ENCODE data around the gene GDPD5.
A peak's percentile ranks its signal among the peaks of the same experiment; 100 is the strongest.

Gene GDPD5, protein sequence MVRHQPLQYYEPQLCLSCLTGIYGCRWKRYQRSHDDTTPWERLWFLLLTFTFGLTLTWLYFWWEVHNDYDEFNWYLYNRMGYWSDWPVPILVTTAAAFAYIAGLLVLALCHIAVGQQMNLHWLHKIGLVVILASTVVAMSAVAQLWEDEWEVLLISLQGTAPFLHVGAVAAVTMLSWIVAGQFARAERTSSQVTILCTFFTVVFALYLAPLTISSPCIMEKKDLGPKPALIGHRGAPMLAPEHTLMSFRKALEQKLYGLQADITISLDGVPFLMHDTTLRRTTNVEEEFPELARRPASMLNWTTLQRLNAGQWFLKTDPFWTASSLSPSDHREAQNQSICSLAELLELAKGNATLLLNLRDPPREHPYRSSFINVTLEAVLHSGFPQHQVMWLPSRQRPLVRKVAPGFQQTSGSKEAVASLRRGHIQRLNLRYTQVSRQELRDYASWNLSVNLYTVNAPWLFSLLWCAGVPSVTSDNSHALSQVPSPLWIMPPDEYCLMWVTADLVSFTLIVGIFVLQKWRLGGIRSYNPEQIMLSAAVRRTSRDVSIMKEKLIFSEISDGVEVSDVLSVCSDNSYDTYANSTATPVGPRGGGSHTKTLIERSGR

DNA sequence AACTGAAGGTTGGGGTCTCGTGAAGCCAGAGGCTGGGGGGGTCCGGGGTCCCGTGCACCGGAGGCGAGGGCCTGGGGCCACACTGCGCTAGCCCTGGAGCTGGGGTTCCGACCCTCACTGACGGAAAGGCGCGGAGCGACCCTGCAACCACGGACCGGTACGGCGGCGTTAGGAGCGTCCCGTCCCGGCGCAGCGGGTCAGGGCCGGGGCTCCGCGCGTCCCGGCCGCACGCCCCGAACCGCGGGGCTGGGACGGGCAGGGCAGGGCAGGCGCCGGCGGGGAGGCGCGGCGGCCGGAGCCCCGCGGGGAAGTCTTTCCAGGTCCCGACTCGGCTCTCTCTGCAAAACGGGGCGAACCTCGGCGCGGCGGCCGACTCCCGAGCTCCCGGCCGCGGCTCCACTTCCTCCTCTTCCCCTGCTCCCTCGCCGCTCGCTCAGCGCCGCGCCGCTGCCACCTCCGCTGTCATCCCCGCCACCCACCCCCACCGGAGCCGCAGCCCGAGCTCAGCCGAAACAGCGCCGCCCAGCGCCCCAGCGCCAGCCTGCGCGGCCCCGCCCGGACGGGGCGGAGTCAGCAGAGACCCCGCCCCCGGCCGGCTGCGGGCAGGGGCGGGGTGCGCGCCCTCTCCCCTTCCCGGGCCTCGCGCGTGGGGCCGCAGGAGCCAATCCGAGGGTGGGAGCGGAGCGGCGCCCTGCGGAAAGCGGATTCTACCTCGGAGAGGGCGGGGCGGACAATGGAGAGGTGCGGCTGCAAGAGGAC, at the start of gene GDPD5:
Gene GDPD5, minus strand, starts transcription at position 509 of the 759 bp plus-strand sequence. CDS start 48,206 bp downstream, outside the sequence.
- DNase-seq (ENCODE audit: low spot score): peak; percentile 99

DNA sequence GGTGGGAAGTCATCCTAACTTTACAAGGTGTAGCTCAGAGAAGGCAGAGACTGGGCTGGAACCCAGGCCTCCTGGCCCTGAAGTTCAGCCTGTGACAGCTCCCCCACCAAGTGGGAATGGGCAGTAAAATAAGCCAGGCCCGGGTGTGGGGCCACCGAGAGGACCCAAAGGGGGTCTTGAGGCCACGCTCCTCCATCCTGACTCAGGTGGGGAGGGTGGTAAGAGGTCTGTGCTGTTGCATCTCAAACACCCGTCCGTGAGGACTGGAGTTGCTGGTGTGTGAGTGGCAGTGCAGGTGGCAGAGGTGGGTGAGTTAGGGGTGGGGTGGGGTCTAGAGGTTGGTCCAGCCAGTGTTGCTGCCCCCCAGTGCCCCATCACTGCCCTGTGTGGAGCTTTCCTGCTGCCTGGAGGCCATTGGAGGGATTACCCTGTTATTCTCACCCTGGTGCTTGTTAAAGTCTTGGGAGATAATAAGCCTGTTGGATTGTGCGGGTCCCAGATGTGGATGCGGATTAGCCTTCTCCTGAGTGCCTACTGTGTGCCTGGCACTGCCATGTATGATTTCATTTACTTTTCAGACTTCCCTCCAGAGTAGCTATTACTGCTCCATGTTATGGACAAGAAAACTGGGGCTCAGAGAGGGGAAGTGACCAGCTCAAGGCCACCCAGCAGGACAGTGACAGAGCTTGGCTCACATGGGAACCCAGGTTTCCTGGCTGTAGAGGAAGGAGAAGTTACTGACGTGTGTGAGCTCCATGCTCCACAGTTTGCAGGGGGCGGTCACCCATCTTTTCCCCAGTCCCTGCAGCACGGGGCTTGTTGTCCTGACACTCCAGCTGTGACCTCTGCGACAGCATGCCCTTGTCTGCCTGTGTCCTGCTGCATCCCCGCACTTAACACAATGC, 49.2 kb upstream of the GDPD5 start:
- no peak for DNase-seq (ENCODE audit: low spot score)

DNA sequence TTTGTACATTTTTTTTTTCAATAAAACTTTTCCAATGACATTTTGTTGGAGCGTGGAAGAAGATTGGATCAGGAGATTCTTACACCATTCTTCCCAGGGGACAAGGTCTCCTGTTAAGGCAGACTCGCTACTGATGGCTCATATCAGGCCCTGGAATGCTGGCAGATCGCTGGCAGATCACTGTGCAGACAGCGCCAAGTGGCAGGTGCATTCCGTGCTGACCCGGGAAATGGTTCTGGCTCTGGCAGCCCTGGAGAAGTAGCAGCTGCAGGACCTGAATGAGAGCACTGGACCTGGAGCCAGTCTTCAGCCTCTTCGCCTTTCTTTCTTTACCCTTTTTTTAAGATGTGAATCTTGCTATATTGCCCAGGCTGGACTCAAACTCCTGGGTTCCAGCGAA, 47.0 kb upstream of the GDPD5 start:
- DNase-seq (ENCODE audit: low spot score): no peak

DNA sequence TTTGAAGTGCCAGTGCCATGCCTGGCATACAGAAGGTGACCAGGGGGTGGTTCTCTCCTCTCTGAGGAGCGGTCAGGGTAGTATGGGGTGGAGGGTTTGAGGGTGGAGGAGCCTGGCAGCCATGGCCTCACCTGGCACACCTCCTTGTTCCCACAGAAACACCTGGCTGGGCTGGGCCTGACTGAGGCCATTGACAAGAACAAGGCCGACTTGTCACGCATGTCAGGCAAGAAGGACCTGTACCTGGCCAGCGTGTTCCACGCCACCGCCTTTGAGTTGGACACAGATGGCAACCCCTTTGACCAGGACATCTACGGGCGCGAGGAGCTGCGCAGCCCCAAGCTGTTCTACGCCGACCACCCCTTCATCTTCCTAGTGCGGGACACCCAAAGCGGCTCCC, 45.9 kb upstream of the GDPD5 start:
- DNase-seq (ENCODE audit: low spot score): no peak

DNA sequence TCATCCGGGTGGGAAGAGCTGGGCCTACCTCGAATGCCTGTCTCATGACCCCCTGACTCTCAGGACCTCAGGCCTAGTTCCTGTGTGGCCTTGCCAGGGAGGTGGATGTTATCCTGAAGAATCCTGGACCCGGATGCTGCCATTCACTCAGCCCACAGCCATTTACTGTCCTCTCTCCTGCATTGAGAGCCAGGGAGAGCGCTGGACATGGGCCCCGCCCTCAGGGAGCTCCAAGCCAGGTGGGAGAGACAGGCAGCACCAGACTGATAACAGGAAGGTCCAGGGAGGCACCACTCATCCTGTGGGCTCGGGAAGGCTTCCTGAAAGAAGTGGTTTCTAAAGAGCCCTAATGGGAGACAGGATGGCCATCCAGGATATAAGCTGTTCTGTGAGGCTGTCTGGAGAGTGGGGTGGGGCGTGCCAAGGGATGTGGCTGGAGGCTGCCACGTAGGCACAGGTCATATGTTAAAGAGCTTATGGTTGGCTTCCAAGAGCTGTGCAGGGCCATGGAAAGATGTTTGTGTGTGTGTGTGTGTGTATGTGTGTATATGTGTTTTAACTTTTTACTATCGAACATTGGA, 44.9 kb upstream of the GDPD5 start:
- no peak for DNase-seq (ENCODE audit: low spot score)

DNA sequence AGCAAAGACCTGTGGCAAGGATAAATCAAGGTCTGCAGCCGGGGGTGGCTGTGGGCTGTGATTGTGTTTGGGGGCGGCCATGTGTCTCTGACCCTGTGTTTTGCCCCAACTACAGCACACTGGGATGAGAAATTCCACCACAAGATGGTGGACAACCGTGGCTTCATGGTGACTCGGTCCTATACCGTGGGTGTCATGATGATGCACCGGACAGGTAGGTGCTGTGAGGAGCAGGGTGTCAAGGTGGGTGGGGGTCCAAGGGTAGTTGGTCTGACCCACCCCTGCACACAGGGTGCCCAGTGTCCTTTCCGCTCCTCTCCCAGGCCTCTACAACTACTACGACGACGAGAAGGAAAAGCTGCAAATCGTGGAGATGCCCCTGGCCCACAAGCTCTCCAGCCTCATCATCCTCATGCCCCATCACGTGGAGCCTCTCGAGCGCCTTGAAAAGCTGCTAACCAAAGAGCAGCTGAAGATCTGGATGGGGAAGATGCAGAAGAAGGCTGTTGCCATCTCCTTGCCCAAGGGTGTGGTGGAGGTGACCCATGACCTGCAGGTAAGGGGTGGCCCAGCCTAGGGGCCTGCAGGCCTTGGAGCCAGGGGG, 43.0 kb upstream of the GDPD5 start:
- no peak for DNase-seq (ENCODE audit: low spot score)

DNA sequence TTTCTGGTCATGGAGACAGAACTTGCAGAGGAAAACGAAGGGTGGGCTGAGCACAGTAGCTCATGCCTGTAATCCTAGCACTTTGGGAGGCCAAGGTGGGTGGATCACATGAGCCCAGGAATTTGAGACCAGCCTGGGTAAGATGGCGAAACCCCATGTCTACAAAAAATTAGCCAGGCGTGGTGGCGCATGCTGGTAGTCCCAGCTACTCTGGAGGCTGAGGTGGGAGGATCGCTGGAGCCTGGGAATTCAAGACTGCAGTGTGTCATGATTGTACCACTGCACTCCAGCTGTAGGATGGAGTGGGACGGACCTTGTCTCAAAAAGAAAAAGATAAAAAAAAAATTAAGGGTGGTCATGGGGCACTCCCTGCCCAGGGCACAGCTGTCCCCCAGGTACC, 42.2 kb upstream of the GDPD5 start:
- DNase-seq (ENCODE audit: low spot score): no peak

DNA sequence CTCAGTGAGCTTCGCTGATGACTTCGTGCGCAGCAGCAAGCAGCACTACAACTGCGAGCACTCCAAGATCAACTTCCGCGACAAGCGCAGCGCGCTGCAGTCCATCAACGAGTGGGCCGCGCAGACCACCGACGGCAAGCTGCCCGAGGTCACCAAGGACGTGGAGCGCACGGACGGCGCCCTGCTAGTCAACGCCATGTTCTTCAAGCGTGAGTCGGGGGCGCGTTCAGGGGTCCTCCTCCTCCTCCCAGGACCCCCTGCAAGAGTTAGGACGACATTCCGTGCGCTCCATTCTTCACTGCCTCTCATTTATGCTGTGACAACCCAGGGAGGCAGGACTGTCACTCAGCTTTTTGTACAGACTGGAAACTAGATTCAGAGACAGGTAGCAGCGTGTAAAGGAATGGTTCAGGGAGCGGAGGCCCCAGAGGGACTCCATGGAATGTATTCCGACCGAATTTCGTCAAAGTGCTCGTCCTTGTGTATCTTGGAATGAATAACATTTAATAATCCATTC, 41.1 kb upstream of the GDPD5 start:
- DNase-seq (ENCODE audit: low spot score): no peak

DNA sequence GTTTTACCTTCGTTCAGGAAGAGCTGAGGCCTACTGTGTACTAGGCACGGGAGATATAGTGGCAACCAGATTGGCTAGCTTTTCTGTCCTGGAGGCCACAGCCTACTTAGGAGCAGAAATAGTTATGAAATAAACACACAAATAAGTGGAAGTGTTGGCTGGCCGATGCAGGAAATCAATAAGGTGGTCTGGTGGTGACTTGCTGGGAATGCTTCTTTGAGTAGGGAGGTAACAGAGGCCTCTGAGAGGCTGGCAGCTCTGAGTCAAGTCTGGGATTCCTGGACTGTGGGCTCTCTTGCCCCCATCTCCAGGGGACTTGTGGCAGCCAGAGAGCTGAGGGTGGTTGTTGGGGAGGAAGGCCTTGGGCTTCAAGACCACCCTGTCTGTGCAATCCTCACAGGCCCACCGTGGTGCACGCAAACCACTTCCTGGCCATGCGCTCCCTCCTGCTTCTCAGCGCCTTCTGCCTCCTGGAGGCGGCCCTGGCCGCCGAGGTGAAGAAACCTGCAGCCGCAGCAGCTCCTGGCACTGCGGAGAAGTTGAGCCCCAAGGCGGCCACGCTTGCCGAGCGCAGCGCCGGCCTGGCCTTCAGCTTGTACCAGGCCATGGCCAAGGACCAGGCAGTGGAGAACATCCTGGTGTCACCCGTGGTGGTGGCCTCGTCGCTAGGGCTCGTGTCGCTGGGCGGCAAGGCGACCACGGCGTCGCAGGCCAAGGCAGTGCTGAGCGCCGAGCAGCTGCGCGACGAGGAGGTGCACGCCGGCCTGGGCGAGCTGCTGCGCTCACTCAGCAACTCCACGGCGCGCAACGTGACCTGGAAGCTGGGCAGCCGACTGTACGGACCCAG, 40.4 kb upstream of the GDPD5 start:
- DNase-seq (ENCODE audit: low spot score): no peak

DNA sequence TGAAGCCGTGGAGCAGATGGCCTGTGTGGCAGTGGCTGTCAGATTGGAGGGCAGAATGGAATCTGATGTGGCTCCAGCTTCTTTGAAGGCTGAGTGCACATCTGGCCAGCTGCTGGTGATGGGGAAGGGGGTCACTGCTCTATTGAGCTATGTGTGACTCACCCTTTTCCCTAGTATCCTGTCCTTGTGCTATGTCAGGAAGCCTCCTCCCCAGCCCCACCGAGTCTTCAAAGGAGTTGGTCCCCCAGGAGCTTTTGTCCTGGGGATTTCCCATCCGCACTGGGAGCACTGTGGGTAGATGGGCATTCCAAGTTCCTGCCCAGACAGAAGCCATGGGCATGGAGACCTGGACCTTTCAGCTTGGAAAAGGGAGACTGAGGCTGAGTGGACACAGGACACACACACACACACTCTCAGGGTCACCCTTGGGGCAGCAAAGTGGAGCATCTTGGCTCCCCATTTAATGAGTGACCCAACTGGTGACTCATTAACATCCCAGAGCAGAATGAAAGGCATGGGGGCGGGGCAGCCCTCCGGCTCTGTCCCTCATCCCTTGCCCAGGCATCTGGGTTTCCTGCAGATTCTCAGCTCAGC, 39.6 kb upstream of the GDPD5 start:
- no peak for DNase-seq (ENCODE audit: low spot score)

DNA sequence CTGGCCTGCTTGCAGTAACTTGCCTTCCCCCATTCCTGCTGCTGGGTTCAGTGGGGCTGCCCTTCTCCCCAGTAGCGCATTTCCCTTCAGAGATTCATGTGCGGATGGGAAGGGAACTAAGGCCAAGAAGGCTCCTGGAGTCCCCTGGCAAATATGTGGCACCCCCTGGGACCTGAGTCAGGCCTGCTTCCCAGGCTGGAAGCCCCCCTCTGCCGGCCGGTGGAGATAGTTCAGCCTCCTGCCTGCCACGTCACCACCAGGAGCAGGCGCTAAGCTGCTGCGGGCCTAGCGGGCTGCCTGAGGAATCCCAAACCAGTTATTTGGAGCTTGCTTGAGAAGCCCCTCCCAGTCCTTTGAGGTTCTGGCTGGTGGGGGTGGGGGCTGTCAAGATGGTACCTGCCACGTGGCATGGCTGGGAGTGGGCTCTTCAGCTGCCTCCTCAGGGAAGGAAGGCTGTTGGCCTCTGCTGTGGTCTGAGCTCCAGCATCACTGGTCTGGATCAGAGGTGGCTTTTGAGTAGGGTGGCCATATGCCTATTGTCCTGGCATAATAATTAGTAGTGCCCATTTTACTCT, 38.3 kb upstream of the GDPD5 start:
- peak; percentile 70 for DNase-seq (ENCODE audit: low spot score)

DNA sequence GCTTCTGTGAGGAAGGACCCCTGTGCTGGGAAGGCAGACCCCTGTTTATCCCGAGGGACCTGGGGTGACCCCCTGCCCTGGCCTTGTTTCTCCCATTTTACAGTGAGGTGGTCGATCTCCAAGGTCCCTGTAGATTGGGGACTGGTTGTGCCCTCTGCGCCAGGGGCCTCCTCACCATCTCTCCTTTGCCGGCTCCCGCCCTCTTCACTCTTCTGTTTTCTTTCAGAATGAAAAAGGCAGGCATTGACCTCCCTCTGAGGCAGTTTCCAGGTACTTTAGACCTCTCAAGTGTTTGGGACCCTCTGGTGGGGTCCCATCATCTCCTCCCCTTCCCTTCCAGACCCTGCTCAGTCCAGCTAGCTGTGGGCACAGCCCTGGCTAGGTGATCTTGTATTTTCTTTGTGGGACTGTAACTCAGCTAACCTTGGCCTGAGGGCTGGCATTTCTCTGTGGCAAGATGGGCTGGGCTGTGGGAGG, 37.8 kb upstream of the GDPD5 start:
- no peak for DNase-seq (ENCODE audit: low spot score)

DNA sequence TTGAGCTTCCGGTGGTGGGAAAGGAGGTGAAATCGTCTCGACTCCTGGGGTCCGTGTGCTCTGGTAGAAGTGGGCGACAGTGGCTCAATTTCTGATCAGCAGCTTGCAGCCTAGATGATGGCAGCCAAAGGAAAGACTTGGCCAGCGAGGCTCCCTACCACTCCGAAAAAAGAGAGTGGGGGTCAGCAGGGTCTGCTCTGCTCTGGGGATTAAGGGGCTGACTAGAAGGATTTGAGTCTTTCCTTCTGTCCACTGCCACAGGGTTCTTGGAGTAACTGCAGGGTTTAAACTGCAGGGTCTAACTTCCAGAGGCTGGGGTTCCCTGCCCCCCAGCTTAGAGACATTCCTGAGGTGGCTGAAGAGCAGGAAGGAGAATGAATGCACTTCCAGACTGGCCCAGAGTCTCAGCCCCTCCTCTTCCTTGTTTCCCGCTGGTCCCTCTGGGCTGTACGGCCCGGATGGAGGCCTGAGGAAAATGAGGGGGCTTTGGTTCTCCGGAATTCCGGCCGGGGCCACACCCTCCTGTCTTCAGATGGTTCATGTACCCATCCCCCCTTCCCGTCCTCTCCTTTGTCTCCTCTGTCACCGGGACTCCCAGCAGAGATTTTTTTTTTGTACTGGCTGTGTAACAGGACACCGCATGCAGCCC, 37.2 kb upstream of the GDPD5 start:
- DNase-seq (ENCODE audit: low spot score): peak; percentile 67

DNA sequence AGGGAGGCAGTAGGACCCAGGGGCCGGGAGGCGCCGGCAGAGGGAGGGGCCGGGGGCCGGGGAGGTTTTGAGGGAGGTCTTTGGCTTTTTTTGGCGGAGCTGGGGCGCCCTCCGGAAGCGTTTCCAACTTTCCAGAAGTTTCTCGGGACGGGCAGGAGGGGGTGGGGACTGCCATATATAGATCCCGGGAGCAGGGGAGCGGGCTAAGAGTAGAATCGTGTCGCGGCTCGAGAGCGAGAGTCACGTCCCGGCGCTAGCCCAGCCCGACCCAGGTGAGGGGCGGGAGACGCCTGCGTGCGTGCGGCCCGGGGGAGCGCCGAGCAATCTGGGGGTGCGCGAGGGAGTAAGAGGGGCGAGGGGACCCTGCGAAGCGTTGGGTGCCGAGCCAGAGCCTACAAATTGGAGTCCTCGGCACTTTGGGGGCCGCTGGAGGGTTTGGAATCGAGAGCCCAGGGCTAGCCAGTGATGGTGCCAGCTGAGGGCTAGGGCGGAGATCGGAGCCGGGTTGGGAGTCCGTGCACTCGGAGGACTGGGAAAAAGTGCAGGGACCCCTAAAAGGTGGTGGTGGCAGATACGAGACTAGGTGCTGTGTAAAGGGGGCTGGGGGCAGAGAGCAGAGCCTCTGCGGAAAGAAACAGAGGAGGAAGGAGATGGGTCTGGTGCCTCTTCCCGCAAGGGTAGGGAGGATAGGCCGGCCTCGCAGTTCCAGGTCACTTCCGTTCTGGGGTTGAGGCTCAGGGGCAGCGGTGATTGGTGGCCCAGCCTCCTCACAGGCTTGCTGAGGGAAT, 36.5 kb upstream of the GDPD5 start, which contains the start of gene SERPINH1:
Gene SERPINH1, plus strand, starts transcription at position 206 of the 788 bp plus-strand sequence. CDS start 4,097 bp downstream, outside the sequence.
- DNase-seq (ENCODE audit: low spot score): peak; percentile 86

DNA sequence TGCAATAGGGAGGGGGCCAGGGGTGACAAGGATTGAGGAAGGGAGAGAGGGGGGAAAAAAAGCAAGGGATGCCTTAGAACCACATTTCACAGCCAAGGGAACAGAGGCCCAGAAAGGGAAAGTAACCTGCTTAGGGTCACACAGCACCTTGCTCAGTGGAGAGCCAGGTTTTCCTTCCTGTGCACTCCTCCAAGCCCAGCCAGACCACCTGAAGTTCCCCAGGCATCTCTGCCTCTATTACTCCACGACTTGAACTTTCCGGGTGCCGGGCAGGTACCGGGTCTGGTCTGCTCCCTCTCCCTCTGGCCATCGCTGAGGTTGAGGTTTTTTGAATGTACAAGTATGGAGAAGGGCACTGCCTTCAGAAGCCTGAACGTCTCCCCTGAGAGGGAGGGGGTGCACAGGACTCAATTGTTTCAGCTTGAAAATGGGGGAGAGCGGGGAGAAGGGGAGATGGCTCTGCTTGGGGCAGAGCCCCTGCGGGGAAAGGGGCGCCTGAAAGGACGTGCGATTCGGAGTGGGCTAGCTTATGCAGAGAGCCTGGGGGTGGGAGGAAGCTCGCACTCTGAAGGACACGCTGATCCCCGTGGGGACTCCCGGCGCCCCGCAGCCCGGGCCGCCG, 35.8 kb upstream of the GDPD5 start:
- DNase-seq (ENCODE audit: low spot score): no peak

DNA sequence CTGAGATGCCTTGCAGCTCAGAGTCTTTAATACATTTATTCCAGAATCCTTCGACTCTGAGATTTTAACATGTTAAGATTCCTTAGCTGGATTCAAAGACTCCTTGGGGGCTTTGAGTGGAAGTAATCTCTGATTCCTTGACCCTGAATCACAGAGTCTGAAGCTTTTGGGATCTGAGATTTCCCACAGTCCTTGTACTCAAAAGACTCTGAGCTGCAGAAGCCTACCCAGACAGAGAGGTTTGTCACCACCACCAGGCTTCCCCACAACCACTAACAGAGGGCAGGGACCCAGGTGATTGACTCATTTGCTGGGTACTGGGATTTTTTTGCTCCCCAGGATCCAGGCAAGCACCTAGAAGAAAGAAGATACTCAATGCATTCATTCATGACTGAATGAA, 34.9 kb upstream of the GDPD5 start:
- no peak for DNase-seq (ENCODE audit: low spot score)

Measured in iPS-NIHi11 (cell line).